WTC11 (cell line): ENCODE results near the gene SPACDR. TPM values are rescaled to one million over a fixed set of nuclear protein-coding genes. Genes with fewer than 3 reads are reported as not detected.

Experiments used
- AFF4 ChIP-seq: sonication (generic); formaldehyde crosslinking; IDR thresholded peaks from 2 replicates; pipeline ENCODE4 v1.8.1; 2023; ENCODE audit warnings: mild to moderate bottlenecking, missing genetic modification reagents, borderline replicate concordance
- AR ChIP-seq: fragments of 250-450 bp; sonication (Bioruptor Pico); IDR thresholded peaks from 2 replicates; pipeline ENCODE4 v1.9.0; 2021; ENCODE audit warnings: mild to moderate bottlenecking
- ATF1 ChIP-seq: sonication (generic); formaldehyde crosslinking; IDR thresholded peaks from 2 replicates; pipeline ENCODE4 v1.8.1; 2023; ENCODE audit warnings: mild to moderate bottlenecking, moderate library complexity, missing genetic modification reagents
- CREM ChIP-seq: sonication (generic); formaldehyde crosslinking; IDR thresholded peaks from 2 replicates; pipeline ENCODE4 v1.8.1; 2022; ENCODE audit warnings: mild to moderate bottlenecking, missing genetic modification reagents, moderate library complexity
- FOXP4 ChIP-seq: sonication (generic); formaldehyde crosslinking; IDR thresholded peaks from 2 replicates; pipeline ENCODE4 v1.8.0; 2022; ENCODE audit warnings: mild to moderate bottlenecking, missing genetic modification reagents
- GABPB1 ChIP-seq: sonication (generic); formaldehyde crosslinking; IDR thresholded peaks from 2 replicates; pipeline ENCODE4 v1.8.1; 2023; ENCODE audit warnings: mild to moderate bottlenecking, missing genetic modification reagents
- IRF1 ChIP-seq: sonication (generic); formaldehyde crosslinking; IDR thresholded peaks from 2 replicates; pipeline ENCODE4 v1.8.0; 2023; ENCODE audit warnings: missing genetic modification reagents
- KAT7 ChIP-seq: sonication (generic); formaldehyde crosslinking; IDR thresholded peaks from 2 replicates; pipeline ENCODE4 v1.8.1; 2023; ENCODE audit warnings: missing genetic modification reagents, mild to moderate bottlenecking, borderline replicate concordance
- NR2C2 ChIP-seq: sonication (generic); formaldehyde crosslinking; IDR thresholded peaks from 2 replicates; pipeline ENCODE4 v1.8.0; 2022; ENCODE audit warnings: mild to moderate bottlenecking, missing genetic modification reagents
- RELA ChIP-seq: sonication (generic); formaldehyde crosslinking; IDR thresholded peaks from 2 replicates; pipeline ENCODE4 v1.8.1; 2022; ENCODE audit warnings: missing genetic modification reagents, mild to moderate bottlenecking, borderline replicate concordance
- ZBTB21 ChIP-seq: sonication (generic); formaldehyde crosslinking; IDR thresholded peaks from 2 replicates; pipeline ENCODE4 v1.8.1; 2023; ENCODE audit warnings: mild to moderate bottlenecking, missing genetic modification reagents, borderline replicate concordance
- ZNF121 ChIP-seq: sonication (generic); formaldehyde crosslinking; IDR thresholded peaks from 2 replicates; pipeline ENCODE4 v1.8.0; 2023; ENCODE audit warnings: missing genetic modification reagents
- total RNA-seq: library from RNA; stranded (reverse); gene quantifications from 3 replicates; pipeline ENCODE4 v1.2.3, GENCODE V29; 2021
- TF ChIP-seq, protein P1 (sequence below): sonication (generic); formaldehyde crosslinking; IDR thresholded peaks from 2 replicates; pipeline ENCODE4 v1.8.1; 2023; ENCODE audit warnings: mild to moderate bottlenecking, moderate library complexity, missing genetic modification reagents
- TF ChIP-seq, protein P2 (sequence below): fragments of 250-450 bp; sonication (Bioruptor Pico); IDR thresholded peaks from 2 replicates; pipeline ENCODE4 v1.9.0; 2021; ENCODE audit warnings: moderate library complexity, mild to moderate bottlenecking, inconsistent platforms, borderline replicate concordance
- TF ChIP-seq, protein P3 (sequence below): sonication (generic); formaldehyde crosslinking; IDR thresholded peaks from 2 replicates; pipeline ENCODE4 v1.8.1; 2022; ENCODE audit warnings: missing genetic modification reagents, borderline replicate concordance
- TF ChIP-seq, protein P4 (sequence below): fragments of 250-450 bp; sonication (Bioruptor Pico); IDR thresholded peaks from 2 replicates; pipeline ENCODE4 v1.9.0; 2021; ENCODE audit warnings: mild to moderate bottlenecking, borderline replicate concordance

Gene SPACDR
- total RNA-seq, 1 experiment from 2014 or later = 0.33 TPM

DNA sequence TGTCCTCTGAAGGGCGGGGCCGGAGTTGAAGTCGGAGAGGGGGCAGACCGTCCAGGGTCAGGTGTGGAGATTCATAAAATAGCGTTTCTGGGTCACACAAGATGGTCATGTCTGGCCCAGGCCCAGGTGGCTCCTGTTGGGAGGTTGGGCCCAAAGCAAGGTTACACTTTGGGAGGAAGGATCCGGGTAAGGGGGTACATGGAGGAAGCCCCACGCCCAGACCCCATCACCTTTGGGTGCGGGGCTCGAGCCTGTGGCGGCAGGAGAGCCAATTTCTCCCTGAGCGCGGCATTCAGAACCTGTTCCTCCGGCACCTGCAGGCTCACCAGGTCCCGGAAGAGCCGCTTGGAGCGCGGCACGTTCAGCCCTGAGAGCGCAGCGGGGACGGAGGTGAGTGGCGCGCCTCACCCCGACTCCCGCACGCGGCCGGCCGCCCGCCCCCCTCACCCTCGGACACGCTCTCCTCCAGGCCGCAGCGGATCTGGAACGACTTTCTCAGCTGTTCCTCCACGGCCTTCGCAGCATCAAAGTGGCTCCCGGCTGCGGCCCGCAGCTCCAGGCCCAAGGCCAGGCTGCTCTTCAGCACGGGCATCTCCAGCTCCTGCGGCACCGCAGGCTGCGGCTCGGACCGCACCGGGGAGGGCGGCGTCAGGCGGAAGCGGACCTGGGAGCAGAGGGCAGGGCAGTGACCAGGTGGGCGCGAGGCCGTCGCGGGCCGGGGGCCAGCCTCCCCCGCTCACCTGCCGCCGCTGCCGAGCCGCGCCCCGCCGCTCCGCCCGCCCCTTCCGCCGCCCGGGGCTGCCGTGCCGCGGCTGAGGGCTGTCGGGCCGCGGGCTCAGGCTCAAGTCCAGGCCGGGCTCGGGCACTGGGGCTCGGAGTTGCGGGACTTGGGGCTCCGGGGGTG lies 28.4 kb downstream of the SPACDR start (continued):
- TF ChIP-seq, protein P1, sequence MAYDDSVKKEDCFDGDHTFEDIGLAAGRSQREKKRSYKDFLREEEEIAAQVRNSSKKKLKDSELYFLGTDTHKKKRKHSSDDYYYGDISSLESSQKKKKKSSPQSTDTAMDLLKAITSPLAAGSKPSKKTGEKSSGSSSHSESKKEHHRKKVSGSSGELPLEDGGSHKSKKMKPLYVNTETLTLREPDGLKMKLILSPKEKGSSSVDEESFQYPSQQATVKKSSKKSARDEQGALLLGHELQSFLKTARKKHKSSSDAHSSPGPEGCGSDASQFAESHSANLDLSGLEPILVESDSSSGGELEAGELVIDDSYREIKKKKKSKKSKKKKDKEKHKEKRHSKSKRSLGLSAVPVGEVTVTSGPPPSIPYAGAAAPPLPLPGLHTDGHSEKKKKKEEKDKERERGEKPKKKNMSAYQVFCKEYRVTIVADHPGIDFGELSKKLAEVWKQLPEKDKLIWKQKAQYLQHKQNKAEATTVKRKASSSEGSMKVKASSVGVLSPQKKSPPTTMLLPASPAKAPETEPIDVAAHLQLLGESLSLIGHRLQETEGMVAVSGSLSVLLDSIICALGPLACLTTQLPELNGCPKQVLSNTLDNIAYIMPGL (CRISPR knock-in tag) = peak; percentile 59; the same call in 1 of the 2 replicates
- 0 out of 2 replicates have a peak, but pooled peaks have one; percentile 3 for TF ChIP-seq AR (CRISPR knock-in tag)
- 0 out of 2 replicates have a peak, but pooled peaks have one; percentile 15 for TF ChIP-seq RELA (CRISPR knock-in tag)
- 0 out of 2 replicates have a peak, but pooled peaks have one; percentile 2 for TF ChIP-seq ZNF121 (CRISPR knock-in tag)
- TF ChIP-seq CREM (CRISPR knock-in tag) = no peak
- TF ChIP-seq ZBTB21 (CRISPR knock-in tag) = no peak
- TF ChIP-seq, protein P2, sequence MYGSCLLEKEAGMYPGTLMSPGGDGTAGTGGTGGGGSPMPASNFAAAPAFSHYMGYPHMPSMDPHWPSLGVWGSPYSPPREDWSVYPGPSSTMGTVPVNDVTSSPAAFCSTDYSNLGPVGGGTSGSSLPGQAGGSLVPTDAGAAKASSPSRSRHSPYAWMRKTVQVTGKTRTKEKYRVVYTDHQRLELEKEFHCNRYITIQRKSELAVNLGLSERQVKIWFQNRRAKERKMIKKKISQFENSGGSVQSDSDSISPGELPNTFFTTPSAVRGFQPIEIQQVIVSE (CRISPR knock-in tag) = no peak
- 0 out of 2 replicates have a peak, but pooled peaks have one; percentile 52 for TF ChIP-seq IRF1
- TF ChIP-seq FOXP4 (CRISPR knock-in tag) = no peak; the same call in 1 of the 2 replicates
- 0 out of 2 replicates have a peak, but pooled peaks have one; percentile 76 for TF ChIP-seq ATF1
- no peak; the same call in 1 of the 2 replicates for TF ChIP-seq GABPB1 (CRISPR knock-in tag)
- TF ChIP-seq, protein P3, sequence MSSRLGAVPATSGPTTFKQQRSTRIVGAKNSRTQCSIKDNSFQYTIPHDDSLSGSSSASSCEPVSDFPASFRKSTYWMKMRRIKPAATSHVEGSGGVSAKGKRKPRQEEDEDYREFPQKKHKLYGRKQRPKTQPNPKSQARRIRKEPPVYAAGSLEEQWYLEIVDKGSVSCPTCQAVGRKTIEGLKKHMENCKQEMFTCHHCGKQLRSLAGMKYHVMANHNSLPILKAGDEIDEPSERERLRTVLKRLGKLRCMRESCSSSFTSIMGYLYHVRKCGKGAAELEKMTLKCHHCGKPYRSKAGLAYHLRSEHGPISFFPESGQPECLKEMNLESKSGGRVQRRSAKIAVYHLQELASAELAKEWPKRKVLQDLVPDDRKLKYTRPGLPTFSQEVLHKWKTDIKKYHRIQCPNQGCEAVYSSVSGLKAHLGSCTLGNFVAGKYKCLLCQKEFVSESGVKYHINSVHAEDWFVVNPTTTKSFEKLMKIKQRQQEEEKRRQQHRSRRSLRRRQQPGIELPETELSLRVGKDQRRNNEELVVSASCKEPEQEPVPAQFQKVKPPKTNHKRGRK (CRISPR knock-in tag) = no peak
- TF ChIP-seq NR2C2 = 0 out of 2 replicates have a peak, but pooled peaks have one; percentile 20
- TF ChIP-seq, protein P4, sequence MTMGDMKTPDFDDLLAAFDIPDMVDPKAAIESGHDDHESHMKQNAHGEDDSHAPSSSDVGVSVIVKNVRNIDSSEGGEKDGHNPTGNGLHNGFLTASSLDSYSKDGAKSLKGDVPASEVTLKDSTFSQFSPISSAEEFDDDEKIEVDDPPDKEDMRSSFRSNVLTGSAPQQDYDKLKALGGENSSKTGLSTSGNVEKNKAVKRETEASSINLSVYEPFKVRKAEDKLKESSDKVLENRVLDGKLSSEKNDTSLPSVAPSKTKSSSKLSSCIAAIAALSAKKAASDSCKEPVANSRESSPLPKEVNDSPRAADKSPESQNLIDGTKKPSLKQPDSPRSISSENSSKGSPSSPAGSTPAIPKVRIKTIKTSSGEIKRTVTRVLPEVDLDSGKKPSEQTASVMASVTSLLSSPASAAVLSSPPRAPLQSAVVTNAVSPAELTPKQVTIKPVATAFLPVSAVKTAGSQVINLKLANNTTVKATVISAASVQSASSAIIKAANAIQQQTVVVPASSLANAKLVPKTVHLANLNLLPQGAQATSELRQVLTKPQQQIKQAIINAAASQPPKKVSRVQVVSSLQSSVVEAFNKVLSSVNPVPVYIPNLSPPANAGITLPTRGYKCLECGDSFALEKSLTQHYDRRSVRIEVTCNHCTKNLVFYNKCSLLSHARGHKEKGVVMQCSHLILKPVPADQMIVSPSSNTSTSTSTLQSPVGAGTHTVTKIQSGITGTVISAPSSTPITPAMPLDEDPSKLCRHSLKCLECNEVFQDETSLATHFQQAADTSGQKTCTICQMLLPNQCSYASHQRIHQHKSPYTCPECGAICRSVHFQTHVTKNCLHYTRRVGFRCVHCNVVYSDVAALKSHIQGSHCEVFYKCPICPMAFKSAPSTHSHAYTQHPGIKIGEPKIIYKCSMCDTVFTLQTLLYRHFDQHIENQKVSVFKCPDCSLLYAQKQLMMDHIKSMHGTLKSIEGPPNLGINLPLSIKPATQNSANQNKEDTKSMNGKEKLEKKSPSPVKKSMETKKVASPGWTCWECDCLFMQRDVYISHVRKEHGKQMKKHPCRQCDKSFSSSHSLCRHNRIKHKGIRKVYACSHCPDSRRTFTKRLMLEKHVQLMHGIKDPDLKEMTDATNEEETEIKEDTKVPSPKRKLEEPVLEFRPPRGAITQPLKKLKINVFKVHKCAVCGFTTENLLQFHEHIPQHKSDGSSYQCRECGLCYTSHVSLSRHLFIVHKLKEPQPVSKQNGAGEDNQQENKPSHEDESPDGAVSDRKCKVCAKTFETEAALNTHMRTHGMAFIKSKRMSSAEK (CRISPR knock-in tag) = no peak
- peak; percentile 94; the same call in 1 of the 2 replicates for TF ChIP-seq KAT7 (CRISPR knock-in tag)
- TF ChIP-seq AFF4 = 0 out of 2 replicates have a peak, but pooled peaks have one; percentile 52
